H1 (cell line): Measurements from ENCODE around the gene LAP3. TPM values are rescaled to one million over a fixed set of nuclear protein-coding genes. Genes with fewer than 3 reads are reported as not detected.

ENCODE experiments used
- CTCF ChIA-PET: fragments of 300-600 bp; sonication (Branson Sonifier 250); formaldehyde crosslinking; loops from one replicate; lab custom pipeline; 2021; ENCODE audit not compliant: partially characterized antibody; lab: Charles Lee
- POLR2A ChIA-PET: fragments of 300-600 bp; sonication (Branson Sonifier 250); formaldehyde crosslinking; loops from one replicate; lab custom pipeline; 2021; ENCODE audit warnings: inconsistent platforms; ENCODE audit not compliant: partially characterized antibody; lab: Charles Lee
- DNase-seq, 2 experiments: peaks; one replicate each; pipeline versions ENCODE4 v3.0.0 to v3.0.0-alpha.2; 2010 to 2022; ENCODE audit warnings: low spot score in 2 of 2, low read depth in 1 of 2, mixed read lengths in 1 of 2
- FAIRE-seq: peaks from 2 replicates; lab custom pipeline; 2011; peaks lifted over from hg19 to GRCh38; lab: Jason Lieb, UNC
- H2AFZ ChIP-seq: 2 replicates; pipeline ENCODE4 v1.8.1; 2012; ENCODE audit warnings: low read length, inconsistent platforms
- H2AK5ac ChIP-seq: 2 replicates; pipeline ENCODE4 v1.6.1; 2013; ENCODE audit warnings: low read depth, low read length
- H2BK120ac ChIP-seq: replicated peaks from 2 replicates; pipeline ENCODE3; 2013; ENCODE audit warnings: low read depth, low read length, inconsistent platforms
- H2BK12ac ChIP-seq: 2 replicates; pipeline ENCODE4 v1.6.1; 2013; ENCODE audit warnings: low read depth, low read length
- H2BK15ac ChIP-seq: 2 replicates; pipeline ENCODE4 v1.6.1; 2013; ENCODE audit warnings: low read length
- H2BK20ac ChIP-seq: 2 replicates; pipeline ENCODE4 v1.6.1; 2013; ENCODE audit warnings: low read length
- H2BK5ac ChIP-seq: 2 replicates; pipeline ENCODE4 v1.6.1; 2013; ENCODE audit warnings: low read depth, low read length
- H3K14ac ChIP-seq: 2 replicates; pipeline ENCODE4 v1.6.1; 2013; ENCODE audit warnings: inconsistent platforms; ENCODE audit not compliant: insufficient read length
- H3K18ac ChIP-seq: 2 replicates; pipeline ENCODE4 v1.6.1; 2013; ENCODE audit warnings: low read length; ENCODE audit errors: extremely low read depth
- H3K23ac ChIP-seq: 2 replicates; pipeline ENCODE4 v1.6.1; 2013; ENCODE audit warnings: inconsistent platforms; ENCODE audit not compliant: insufficient read length
- H3K23me2 ChIP-seq: 2 replicates; pipeline ENCODE4 v1.6.1; 2013; ENCODE audit warnings: low read depth, low read length
- H3K27ac ChIP-seq: 2 replicates; pipeline ENCODE4 v1.6.1; 2011; ENCODE audit warnings: low read depth, low read length, inconsistent platforms
- H3K27me3 ChIP-seq, 4 experiments: replicated peaks in 1 of 4; 1 replicate in 1 of 4; 2 replicates in 3 of 4; pipeline versions ENCODE4 v1.6.1 to v1.8.1; 2011 to 2013; ENCODE audit warnings: low read length in 3 of 4, mild to moderate bottlenecking in 3 of 4, inconsistent platforms in 2 of 4, mixed read lengths in 2 of 4, moderate library complexity in 1 of 4; ENCODE audit not compliant: control insufficient read depth in 3 of 4, insufficient read depth in 3 of 4; ENCODE audit errors: extremely low read depth in 1 of 4
- H3K36me3 ChIP-seq, 4 experiments: 2 replicates each; pipeline versions ENCODE4 v1.6.1 to v1.8.1; 2011 to 2013; ENCODE audit warnings: mild to moderate bottlenecking in 4 of 4, low read length in 3 of 4, moderate library complexity in 2 of 4, control low read depth in 1 of 4, inconsistent platforms in 1 of 4; ENCODE audit not compliant: insufficient read depth in 4 of 4, control insufficient read depth in 2 of 4
- H3K4ac ChIP-seq: replicated peaks from 2 replicates; pipeline ENCODE3; 2013; ENCODE audit warnings: low read length, low read depth, mixed read lengths, inconsistent platforms; ENCODE audit not compliant: insufficient read length
- H3K4me1 ChIP-seq, 4 experiments: replicated peaks in 1 of 4; 1 replicate in 1 of 4; 2 replicates in 3 of 4; pipeline versions ENCODE4 v1.6.1 to v1.8.1; 2011 to 2013; ENCODE audit warnings: low read length in 3 of 4, inconsistent platforms in 2 of 4, mixed read lengths in 1 of 4; ENCODE audit not compliant: insufficient read depth in 4 of 4, control insufficient read depth in 3 of 4
- H3K4me2 ChIP-seq, 2 experiments: 2 replicates each; pipeline versions ENCODE4 v1.6.1 to v1.8.1; 2011 to 2013; ENCODE audit warnings: low read depth in 2 of 2, low read length in 2 of 2, control low read depth in 1 of 2, inconsistent platforms in 1 of 2, mild to moderate bottlenecking in 1 of 2; ENCODE audit not compliant: insufficient read depth in 1 of 2
- H3K4me3 ChIP-seq, 4 experiments: fragments of 200-600, 300-600 bp in 1 of 4; sonication (generic), shearing (Covaris generic), sonication (Bioruptor Twin) in 1 of 4; 2 replicates each; pipeline versions ENCODE4 v1.5.1 to v1.8.1; 2011 to 2016; ENCODE audit warnings: low read length in 4 of 4, low read depth in 3 of 4, control low read depth in 2 of 4, inconsistent platforms in 2 of 4, mild to moderate bottlenecking in 2 of 4, mixed read lengths in 1 of 4, moderate library complexity in 1 of 4; ENCODE audit not compliant: insufficient read depth in 2 of 4; ENCODE audit errors: extremely low read depth in 1 of 4
- H3K56ac ChIP-seq: replicated peaks from 2 replicates; pipeline ENCODE3; 2013; ENCODE audit warnings: low read depth, mild to moderate bottlenecking, mixed read lengths, low read length, inconsistent platforms; ENCODE audit not compliant: insufficient read length
- H3K79me1 ChIP-seq: 2 replicates; pipeline ENCODE4 v1.6.1; 2013; ENCODE audit warnings: low read depth, low read length, control low read depth
- H3K79me2 ChIP-seq, 2 experiments: 2 replicates each; pipeline versions ENCODE4 v1.6.1 to v1.8.1; 2012 to 2013; ENCODE audit warnings: low read length in 2 of 2, mild to moderate bottlenecking in 2 of 2, inconsistent platforms in 1 of 2; ENCODE audit not compliant: insufficient read depth in 2 of 2, control insufficient read depth in 1 of 2
- H3K9ac ChIP-seq, 4 experiments: replicated peaks in 1 of 4; 1 replicate in 1 of 4; 2 replicates in 3 of 4; pipeline versions ENCODE4 v1.6.1 to v1.8.1; 2011 to 2013; ENCODE audit warnings: low read depth in 3 of 4, low read length in 3 of 4, control low read depth in 2 of 4, mild to moderate bottlenecking in 2 of 4, moderate library complexity in 2 of 4, inconsistent platforms in 1 of 4; ENCODE audit errors: extremely low read depth in 1 of 4
- H3K9me3 ChIP-seq, 2 experiments: 2 replicates each; pipeline versions ENCODE4 v1.6.1 to v1.8.1; 2012 to 2013; ENCODE audit warnings: mild to moderate bottlenecking in 2 of 2, moderate library complexity in 2 of 2, control low read depth in 1 of 2, inconsistent platforms in 1 of 2, low read depth in 1 of 2, low read length in 1 of 2, mixed read lengths in 1 of 2; ENCODE audit not compliant: insufficient read depth in 2 of 2
- H4K20me1 ChIP-seq, 2 experiments: replicated peaks in 1 of 2; 2 replicates each; pipeline versions ENCODE3 to v1.8.1; 2011 to 2013; ENCODE audit warnings: inconsistent platforms in 2 of 2, low read length in 2 of 2, mild to moderate bottlenecking in 1 of 2; ENCODE audit not compliant: insufficient read depth in 2 of 2, control insufficient read depth in 1 of 2
- H4K5ac ChIP-seq: 2 replicates; pipeline ENCODE4 v1.6.1; 2013; ENCODE audit warnings: low read length, low read depth, mixed read lengths, inconsistent platforms; ENCODE audit not compliant: insufficient read length
- H4K8ac ChIP-seq: 2 replicates; pipeline ENCODE4 v1.8.0; 2013; ENCODE audit warnings: mild to moderate bottlenecking, moderate library complexity, low read length, inconsistent platforms; ENCODE audit not compliant: insufficient read depth; ENCODE audit errors: extremely low read depth
- H4K91ac ChIP-seq: replicated peaks from 2 replicates; pipeline ENCODE3; 2013; ENCODE audit warnings: low read length, mixed read lengths, inconsistent platforms; ENCODE audit not compliant: insufficient read length
- BCL11A ChIP-seq, 2 experiments: IDR thresholded peaks; one replicate each; pipeline ENCODE4 v1.6.1; 2011; ENCODE audit warnings: low read depth in 2 of 2, low read length in 2 of 2, mild to moderate bottlenecking in 2 of 2
- CHD1 ChIP-seq: IDR thresholded peaks from 2 replicates; pipeline ENCODE4 v1.6.1; 2012; ENCODE audit warnings: low read depth, low read length, improper control_type of control experiment
- CHD2 ChIP-seq: IDR thresholded peaks from 2 replicates; pipeline ENCODE4 v1.6.1; 2012; ENCODE audit warnings: low read length, improper control_type of control experiment
- CREB1 ChIP-seq: IDR thresholded peaks from 2 replicates; pipeline ENCODE4 v1.6.1; 2012; ENCODE audit warnings: inconsistent platforms
- CTCF ChIP-seq, 3 experiments: IDR thresholded peaks; 1 replicate in 2 of 3; 2 replicates in 1 of 3; pipeline versions ENCODE4 v1.5.1 to v1.6.1; 2011; ENCODE audit warnings: low read length in 3 of 3, mild to moderate bottlenecking in 3 of 3, inconsistent platforms in 2 of 3, low read depth in 1 of 3, moderate library complexity in 1 of 3; ENCODE audit not compliant: insufficient read depth in 1 of 3; ENCODE audit errors: control extremely low read depth in 1 of 3
- EP300 ChIP-seq, 2 experiments: IDR thresholded peaks; 1 replicate in 1 of 2; 2 replicates in 1 of 2; pipeline ENCODE4 v1.6.1; 2011 to 2012; ENCODE audit warnings: low read depth in 2 of 2, low read length in 2 of 2, mild to moderate bottlenecking in 2 of 2, borderline replicate concordance in 1 of 2, inconsistent platforms in 1 of 2, moderate library complexity in 1 of 2
- HDAC2 ChIP-seq, 2 experiments: fragments of 300-600 bp in 1 of 2; sonication (generic) in 1 of 2; IDR thresholded peaks; 2 replicates each; pipeline ENCODE4 v1.6.1; 2011 to 2012; ENCODE audit warnings: low read depth in 2 of 2, low read length in 2 of 2, mild to moderate bottlenecking in 2 of 2, moderate library complexity in 2 of 2, borderline replicate concordance in 1 of 2, inconsistent platforms in 1 of 2
- JUN ChIP-seq: IDR thresholded peaks from 2 replicates; pipeline ENCODE4 v1.6.1; 2011; ENCODE audit warnings: low read depth, mild to moderate bottlenecking, improper control_type of control experiment, low read length
- KDM1A ChIP-seq: fragments of 200-600, 300-600 bp; sonication (generic); IDR thresholded peaks from 2 replicates; pipeline ENCODE4 v1.7.1; 2016; ENCODE audit warnings: mild to moderate bottlenecking, low read length, borderline replicate concordance
- KDM5A ChIP-seq: fragments of 200-600 bp; IDR thresholded peaks from 2 replicates; pipeline ENCODE4 v1.7.1; 2012; ENCODE audit warnings: mild to moderate bottlenecking, low read length, inconsistent platforms, mixed read lengths
- POU5F1 ChIP-seq: IDR thresholded peaks from 2 replicates; pipeline ENCODE4 v1.6.1; 2011; ENCODE audit warnings: low read depth, mild to moderate bottlenecking, low read length, moderate library complexity
- SIX5 ChIP-seq: IDR thresholded peaks from 2 replicates; pipeline ENCODE4 v1.6.1; 2011; ENCODE audit warnings: mild to moderate bottlenecking, low read depth, low read length
- SP1 ChIP-seq: IDR thresholded peaks from 2 replicates; pipeline ENCODE4 v1.6.1; 2011; ENCODE audit warnings: low read depth, low read length
- WGBS, 2 experiments: shearing (Covaris generic) in 1 of 2; methylation state at CpG; one replicate each; pipeline versions ENCODE4 v1.1.6 to v1.1.7; 2013 to 2015; ENCODE audit warnings: low lambda C conversion rate in 2 of 2, mixed read lengths in 2 of 2, inconsistent platforms in 1 of 2, low coverage in 1 of 2, missing lambda C conversion rate in 1 of 2; ENCODE audit not compliant: insufficient replicate concordance in 2 of 2, insufficient coverage in 1 of 2, insufficient read length in 1 of 2; ENCODE audit errors: extremely low coverage in 1 of 2, missing lambda C conversion rate in 1 of 2; 5-methylcytosine and 5-hydroxymethylcytosine counted together
- polyA plus RNA-seq, 7 experiments: library from polyadenylated mRNA; depleted of rRNA in 3 of 7; stranded (reverse) in 5 of 7; unstranded in 2 of 7; fragments of >200 nt in 5 of 7; fragments of 200-250 nt in 2 of 7; gene quantifications; 1 replicate in 5 of 7; 2 replicates in 1 of 7; 4 replicates in 1 of 7; pipeline versions ENCODE4 v1.2.1 to v1.2.3, GENCODE V29; 2011 to 2013; ENCODE audit warnings: missing spikeins in 2 of 7, mixed read lengths in 2 of 7
- total RNA-seq: library from RNA; stranded (reverse); fragmentation: NEBNext Ultra II Directional; extraction: Animal tissue kit (Norgen Biotek cat#: 25700); gene quantifications from 2 replicates; pipeline ENCODE4 v1.2.1, GENCODE V29; 2021

LAP3 gene
- total and polyA plus RNA-seq, 2 of the 8 experiments (the other 6 are each of a cell fraction or from before 2014, with no cell fraction given), result 28.3 to 50.9 TPM

GRCh38 chr4:17557880-17558279, 19.1 kb upstream of the LAP3 start:
- no peak overlapping the region for H2BK120ac ChIP-seq
- no peak overlapping the region for H4K8ac ChIP-seq
- no peaks in the 10 kb centered on the region for H3K9me3 ChIP-seq
- POLR2A ChIA-PET, result no interaction called here
- no peak overlapping the region for H2BK12ac ChIP-seq
- 86% methylated on average over 5 of the region's 5 CpGs; no CpG with 5 or more reads in 1 of the 2 experiments for WGBS, 2 experiments
- no peak overlapping the region for H3K4me3 ChIP-seq
- no peak overlapping the region for H2BK5ac ChIP-seq
- H3K27ac ChIP-seq, result no peak overlapping the region
- H3K36me3 ChIP-seq, result no peaks in the 10 kb centered on the region
- no peak overlapping the region for H3K9ac ChIP-seq
- no peak overlapping the region for H2AFZ ChIP-seq
- H3K4me2 ChIP-seq, result no peak overlapping the region
- no peak overlapping the region for H4K91ac ChIP-seq
- H4K5ac ChIP-seq, result no peak overlapping the region
- no peak overlapping the region for H2BK20ac ChIP-seq
- no peaks in the 10 kb centered on the region for H3K23me2 ChIP-seq
- CTCF ChIA-PET, result interaction anchor here (0.8 to 2.4 kb wide), 2 partner anchors 9 to 12 kb away, joined by 6 to 9 read pairs; no protein-coding TSS in a partner anchor
- no peak for FAIRE-seq
- no peaks in the 10 kb centered on the region for H3K27me3 ChIP-seq
- no peak overlapping the region for H2BK15ac ChIP-seq
- H3K14ac ChIP-seq, result no peak overlapping the region
- no peak for DNase-seq
- no peaks in the 10 kb centered on the region for H4K20me1 ChIP-seq
- H3K4ac ChIP-seq, result no peak overlapping the region
- no peaks in the 10 kb centered on the region for H3K4me1 ChIP-seq
- no peak overlapping the region for H3K56ac ChIP-seq
- H3K23ac ChIP-seq, result no peak overlapping the region
- H3K79me1 ChIP-seq, result no peaks in the 10 kb centered on the region
- H3K79me2 ChIP-seq, result no peaks in the 10 kb centered on the region
- H2AK5ac ChIP-seq, result no peak overlapping the region
- H3K18ac ChIP-seq, result no peak overlapping the region
- TF ChIP-seq JUN (no peak), SIX5 (no peak), CHD1 (no peak), KDM5A (no peak), EP300 (IDR thresholded peaks at IDR 0.05; ENCODE audit: borderline replicate concordance in 1 of 2, low read depth in 2 of 2, low read length in 2 of 2) (no peak), CREB1 (no peak), KDM1A (no peak), BCL11A (IDR thresholded peaks at IDR 0.05; ENCODE audit: low read depth in 2 of 2, low read length in 2 of 2) (no peak), SP1 (no peak), CHD2 (no peak), POU5F1 (no peak), CTCF (IDR thresholded peaks at IDR 0.05; ENCODE audit: control extremely low read depth in 1 of 3, insufficient read depth in 1 of 3, low read depth in 1 of 3, low read length in 3 of 3) (no peak), HDAC2 (IDR thresholded peaks at IDR 0.05; ENCODE audit: borderline replicate concordance in 1 of 2, low read depth in 2 of 2, low read length in 2 of 2) (no peak)
